Heart right ventricle (tissue), 16 donors: Measurements from ENCODE around the gene RBBP6. TPM values are rescaled to one million over a fixed set of nuclear protein-coding genes. Genes with fewer than 3 reads are reported as not detected.
A peak's percentile ranks its signal among the peaks of the same experiment; 100 is the strongest.

Source experiments
- ATAC-seq, 8 donors: fragments of 200-7000 bp; cut with Tn5 transposase; one replicate each; pipeline ENCODE4 v1.9.1; 2020; ENCODE audit warnings: mild to moderate bottlenecking in 8 of 8, moderate library complexity in 8 of 8, moderate number of reproducible peaks in 1 of 8
- DNase-seq, 2 donors: peaks; one replicate each; pipeline ENCODE4 v3.0.0-alpha.2; 2020
- H3K27ac ChIP-seq, 10 donors: fragments of 200-600 bp; sonication (generic) in 2 of 10; one replicate each; pipeline versions ENCODE4 v1.5.0 to v1.8.0; 2020 to 2022; ENCODE audit warnings: mild to moderate bottlenecking in 3 of 10
- H3K27me3 ChIP-seq, 7 donors: fragments of 200-600 bp; one replicate each; pipeline ENCODE4 v1.8.0; 2021 to 2022; ENCODE audit warnings: mild to moderate bottlenecking in 2 of 7
- H3K36me3 ChIP-seq, 9 donors: fragments of 200-600 bp; sonication (generic) in 1 of 9; one replicate each; pipeline versions ENCODE4 v1.5.0 to v1.8.0; 2020 to 2022; ENCODE audit warnings: mild to moderate bottlenecking in 2 of 9
- H3K4me1 ChIP-seq, 9 donors: fragments of 200-600 bp; sonication (generic) in 1 of 9; one replicate each; pipeline versions ENCODE4 v1.5.0 to v1.8.0; 2020 to 2022; ENCODE audit warnings: mild to moderate bottlenecking in 4 of 9
- H3K4me3 ChIP-seq, 10 donors: fragments of 200-600 bp; sonication (generic) in 2 of 10; one replicate each; pipeline versions ENCODE4 v1.5.0 to v1.8.0; 2020 to 2022; ENCODE audit warnings: mild to moderate bottlenecking in 7 of 10, moderate library complexity in 2 of 10
- H3K9me3 ChIP-seq, 11 donors: fragments of 200-600 bp in 10 of 11; sonication (generic) in 2 of 11; one replicate each; pipeline versions ENCODE4 v1.5.0 to v1.8.0; 2013 to 2022; ENCODE audit warnings: mild to moderate bottlenecking in 2 of 11, control low read depth in 1 of 11, moderate library complexity in 1 of 11
- CTCF ChIP-seq, 9 donors: fragments of 200-600 bp; sonication (generic) in 2 of 9; IDR thresholded peaks; one replicate each; pipeline versions ENCODE4 v1.5.0 to v1.8.0; 2021 to 2022; ENCODE audit warnings: antibody characterized with exemption in 9 of 9, mild to moderate bottlenecking in 5 of 9, moderate library complexity in 1 of 9
- WGBS, 2 donors: extraction: QIAGEN DNeasy Blood & Tissue Kit; methylation state at CpG; one replicate each; pipeline ENCODE4 v1.1.7; 2013; ENCODE audit warnings: inconsistent platforms in 1 of 2; 5-methylcytosine and 5-hydroxymethylcytosine counted together
- intact Hi-C, 10 donors: fragments of 100-400 bp; cut with DNase I; formaldehyde crosslinking; loops; one replicate each; pipeline versions ENCODE4 v1.11.1 to v1.14.2; 2022
- polyA plus RNA-seq, 2 donors: library from polyadenylated mRNA; stranded (reverse); fragments of 200-250 nt; gene quantifications; one replicate each; pipeline ENCODE4 v1.2.3, GENCODE V29; 2013
- total RNA-seq, 10 donors: library from RNA; stranded (reverse); fragmentation: NEBNext Ultra II Directional in 3 of 10; extraction: Animal tissue kit (Norgen Biotek cat#: 25700) in 3 of 10; gene quantifications; one replicate each; pipeline versions ENCODE4 v1.2.1 to v1.2.4, GENCODE V29; 2021 to 2023
- donor health status: Arrhythmogenic right ventricular cardiomyopathy.
- donor health status: ischemic (EF 13 %, LVEDD 7.1; RV severe dilation, severe dysfunction).
- donor health status: healthy with polysubstance abuse.
- donor health status: DM: no; HTN: yes; CAD: no.
- donor health status: DM: no; HTN: no; CAD: no.
- donor health status: ischemic (EF 25% LVEDD 6.9; RV normal size, moderate dysfunction).
- donor health status: ischemic (EF 25% LVEDD 5.7; RV mildly dilated, moderate dysfunction).
- donor health status: healthy.
- donor health status: DM: yes; HTN: yes; CAD: no.
- donor health status: Ischemic cardiomyopathy.
- donor health status: ischemic (EF 35%, LVEDD 5.7; RV mildly dilated, moderate dysfunction).
- donor health status: nonischemic (EF 11% LVEDD 7.7; RV severe dilation, severe dysfunction).
- donor health status: DM: yes; HTN: yes; CAD: no.
- donor health status: PGD.
- donor health status: ischemic (EF 29% LVEDD 5.4; RV normal size, mild dysfunction).
- donor health status: nonischemic (EF 23%, LVEDD 6.1; RV moderate dilation, normal function).

The RBBP6 gene
- total and polyA plus RNA-seq, 12 donors = 18.9 to 50.3 (median 33.1) TPM

GRCh38 chr16:24540602-24541210, 1.3 kb downstream of the RBBP6 start:
- Histone ChIP-seq H3K27ac (peak overlapping the region; percentile 95 to 100 (median 100)), H3K27me3 (no peaks in the 10 kb centered on the region), H3K9me3 (no peaks in the 10 kb centered on the region), H3K4me1 (peaks cover 3 to 48% (median 41%) of the 10 kb centered on the region in 9 donors), H3K36me3 (peaks cover 0 to 13% (median 0%) of the 10 kb centered on the region in 9 donors), H3K4me3 (peak overlapping the region; percentile 61 to 97 (median 82))
- intact Hi-C loops = loop anchor here in 2 of 10 donors (5.0 to 10.0 kb wide), 2 partner anchors 192 to 714 kb away; partner anchors contain the start of gene ZKSCAN2 (in 1 of the 2)
- TF ChIP-seq CTCF (IDR thresholded peaks at IDR 0.05) = no peak
- 0 to 1% methylated on average over 12 of the region's 12 CpGs for whole genome bisulfite sequencing, 2 donors
- ATAC-seq = peak in 2 of 8 donors; percentile 15 to 37
- DNase-seq = no peak

GRCh38 chr16:24541233-24541933, 2.0 kb downstream of the RBBP6 start:
- Histone ChIP-seq H3K4me1 (peaks cover 3 to 55% (median 48%) of the 10 kb centered on the region in 9 donors), H3K27me3 (no peaks in the 10 kb centered on the region), H3K27ac (peak overlapping the region in 8 of 10 donors; percentile 95 to 100 (median 100)), H3K4me3 (peak overlapping the region; percentile 61 to 97 (median 82)), H3K36me3 (peaks cover 0 to 20% (median 0%) of the 10 kb centered on the region in 9 donors), H3K9me3 (no peaks in the 10 kb centered on the region)
- ATAC-seq (no peak), DNase-seq (no peak)
- intact Hi-C loops = loop anchor here in 2 of 10 donors (5.0 to 10.0 kb wide), 2 partner anchors 191 to 713 kb away; partner anchors contain the start of gene ZKSCAN2 (in 1 of the 2)
- no peak for TF ChIP-seq CTCF (IDR thresholded peaks at IDR 0.05)
- WGBS, 2 donors = 1% methylated on average over 7 of the region's 7 CpGs

- intact Hi-C loops = loop anchor here in 2 of 10 donors (5.0 to 10.0 kb wide), 2 partner anchors 188 to 711 kb away; partner anchors contain the start of gene ZKSCAN2 (in 1 of the 2)
- Histone ChIP-seq H3K36me3 (peaks cover 0 to 46% (median 9%) of the 10 kb centered on the region in 9 donors), H3K4me3 (peak overlapping the region in 6 of 10 donors; percentile 63 to 97 (median 93)), H3K4me1 (peaks cover 3 to 63% (median 53%) of the 10 kb centered on the region in 9 donors), H3K9me3 (no peaks in the 10 kb centered on the region), H3K27ac (peak overlapping the region in 8 of 10 donors; percentile 2 to 100 (median 36)), H3K27me3 (no peaks in the 10 kb centered on the region)
- ATAC-seq (no peak), DNase-seq (no peak)
- TF ChIP-seq CTCF (IDR thresholded peaks at IDR 0.05) = no peak
- 6 to 12% methylated on average over 2 of the region's 2 CpGs for WGBS, 2 donors
Observed at GRCh38 chr16:24543949-24544348, 4.6 kb downstream of the RBBP6 start.

- 32 to 38% methylated on average over 3 of the region's 3 CpGs for WGBS, 2 donors
- H3K4me3 ChIP-seq = peak overlapping the region in 5 of 10 donors; percentile 8 to 97 (median 92)
- H3K9me3 ChIP-seq = no peaks in the 10 kb centered on the region
- H3K4me1 ChIP-seq = peaks cover 3 to 67% (median 52%) of the 10 kb centered on the region in 9 donors
- ATAC-seq (peak in 1 of 8 donors; percentile 36), DNase-seq (no peak)
- no peak for TF ChIP-seq CTCF (IDR thresholded peaks at IDR 0.05)
- intact Hi-C loops = loop anchor here in 2 of 10 donors (5.0 to 10.0 kb wide), 2 partner anchors 188 to 710 kb away; partner anchors contain the start of gene ZKSCAN2 (in 1 of the 2)
- H3K27me3 ChIP-seq = no peaks in the 10 kb centered on the region
- H3K36me3 ChIP-seq = peaks cover 0 to 52% (median 14%) of the 10 kb centered on the region in 9 donors
- H3K27ac ChIP-seq = peak overlapping the region in 6 of 10 donors; percentile 4 to 100 (median 43)
Observed at GRCh38 chr16:24544640-24545039, 5.3 kb downstream of the RBBP6 start.
